Adrenal gland (tissue), 5 donors: ENCODE measurements around the gene MAST2.

Source experiments
- POLR2A ChIP-seq, 2 donors: fragments of 450-650 bp; IDR thresholded peaks; one replicate each; pipeline ENCODE4 v1.6.1; 2017; ENCODE audit warnings: antibody characterized with exemption in 2 of 2, mild to moderate bottlenecking in 2 of 2, moderate library complexity in 1 of 2
- TF ChIP-seq, protein P1 (sequence below), 6 experiments: fragments of 450-650 bp in 4 of 6; fragments of 200-600 bp in 2 of 6; sonication (generic) in 1 of 6; IDR thresholded peaks; 1 replicate in 5 of 6; 2 replicates in 1 of 6; pipeline versions ENCODE4 v1.5.1 to v1.8.0; 2016 to 2021; ENCODE audit warnings: antibody characterized with exemption in 6 of 6, mild to moderate bottlenecking in 2 of 6, moderate library complexity in 1 of 6
- donor health status: DM: no; HTN: no; CAD: no.

DNA sequence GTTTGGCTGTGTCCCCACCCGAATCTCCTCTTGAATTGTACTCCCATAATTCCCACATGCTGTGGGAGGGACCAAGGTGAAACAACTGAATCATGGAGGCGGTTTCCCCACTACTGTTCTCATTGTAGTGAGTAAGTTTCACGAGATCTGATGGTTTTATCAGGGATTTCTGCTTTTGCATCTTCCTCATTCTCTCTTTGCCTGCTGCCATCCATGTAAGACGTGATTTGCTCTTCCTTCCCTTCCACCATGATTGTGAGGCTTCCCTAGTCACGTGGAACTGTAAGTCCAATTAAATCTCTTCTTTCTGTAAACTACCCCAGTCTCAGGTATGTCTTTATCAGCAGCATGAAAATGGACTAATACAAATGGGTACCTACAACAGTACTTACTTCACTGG lies 255.5 kb downstream of the MAST2 start:
- TF ChIP-seq, protein P1, sequence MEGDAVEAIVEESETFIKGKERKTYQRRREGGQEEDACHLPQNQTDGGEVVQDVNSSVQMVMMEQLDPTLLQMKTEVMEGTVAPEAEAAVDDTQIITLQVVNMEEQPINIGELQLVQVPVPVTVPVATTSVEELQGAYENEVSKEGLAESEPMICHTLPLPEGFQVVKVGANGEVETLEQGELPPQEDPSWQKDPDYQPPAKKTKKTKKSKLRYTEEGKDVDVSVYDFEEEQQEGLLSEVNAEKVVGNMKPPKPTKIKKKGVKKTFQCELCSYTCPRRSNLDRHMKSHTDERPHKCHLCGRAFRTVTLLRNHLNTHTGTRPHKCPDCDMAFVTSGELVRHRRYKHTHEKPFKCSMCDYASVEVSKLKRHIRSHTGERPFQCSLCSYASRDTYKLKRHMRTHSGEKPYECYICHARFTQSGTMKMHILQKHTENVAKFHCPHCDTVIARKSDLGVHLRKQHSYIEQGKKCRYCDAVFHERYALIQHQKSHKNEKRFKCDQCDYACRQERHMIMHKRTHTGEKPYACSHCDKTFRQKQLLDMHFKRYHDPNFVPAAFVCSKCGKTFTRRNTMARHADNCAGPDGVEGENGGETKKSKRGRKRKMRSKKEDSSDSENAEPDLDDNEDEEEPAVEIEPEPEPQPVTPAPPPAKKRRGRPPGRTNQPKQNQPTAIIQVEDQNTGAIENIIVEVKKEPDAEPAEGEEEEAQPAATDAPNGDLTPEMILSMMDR (IDR thresholded peaks at IDR 0.05) = no peak
- TF ChIP-seq POLR2A (IDR thresholded peaks at IDR 0.05) = no peak
